ENCODE measurements around the gene RDH13. TPM values are rescaled to one million over a fixed set of nuclear protein-coding genes. Genes with fewer than 3 reads are reported as not detected.

The RDH13 gene
- total RNA-seq, 4 donors from 2014 or later: 28.4 to 125 (median 61.7) TPM

DNA sequence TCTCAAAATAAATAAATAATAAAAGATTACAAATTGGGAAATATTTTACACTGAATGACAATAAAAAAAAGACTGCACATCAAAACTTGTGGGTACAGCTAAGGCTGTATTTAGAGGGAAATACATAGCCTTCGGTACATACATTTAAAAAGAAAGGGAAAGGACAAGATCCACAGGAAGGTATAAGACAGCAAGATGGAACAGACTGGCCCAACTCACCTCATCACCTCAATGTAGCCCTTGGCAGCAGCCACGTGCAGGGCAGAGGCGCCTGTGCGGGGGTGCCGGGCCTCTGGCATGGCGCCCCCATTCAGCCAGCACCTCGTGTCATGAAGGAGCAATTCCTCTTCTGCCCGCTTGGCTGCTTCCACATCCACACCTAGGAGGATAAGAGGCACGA is 40.2 kb upstream of the RDH13 start:
- peaks cover 0 to 18% (median 7%) of the 10 kb centered on the region in 4 donors for H3K36me3 ChIP-seq

DNA sequence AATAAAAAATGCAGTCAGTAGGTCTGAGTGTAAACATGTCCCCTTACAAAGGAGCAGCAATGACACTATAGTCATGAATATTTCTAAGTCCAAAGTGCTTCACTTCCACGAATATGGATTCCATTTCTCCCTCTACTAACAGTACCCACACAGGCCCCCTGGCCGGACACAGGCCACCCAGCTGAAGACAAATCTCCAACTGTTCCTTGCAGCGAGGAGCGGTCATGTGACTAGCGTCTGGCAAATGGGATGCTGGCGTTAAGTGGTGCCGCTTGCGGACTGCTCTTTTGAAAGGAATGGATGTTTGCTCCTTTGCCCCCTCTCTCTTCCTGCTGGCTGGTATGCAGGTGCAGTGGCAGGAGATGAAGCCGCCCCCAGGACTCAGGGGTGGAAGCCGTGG is 38.3 kb upstream of the RDH13 start:
- no peak overlapping the region for H3K27ac ChIP-seq
- H3K9me3 ChIP-seq: no peaks in the 10 kb centered on the region
- no peak for DNase-seq
- intact Hi-C loops (cut with DNase I; ENCODE audit: low total_unique reads) (no loop called here), in situ Hi-C loops (cut with MboI; ENCODE audit: low pct_ligation_motif_present in 1 of 4, low pct_unique_long_range_greater_than_20kb in 1 of 4, low sequenced_read_pairs in 3 of 4) (no loop called here)
- no peaks in the 10 kb centered on the region for H3K4me1 ChIP-seq
- no peak overlapping the region for H3K4me3 ChIP-seq
- TF ChIP-seq POLR2A (IDR thresholded peaks at IDR 0.05) (no peak), EP300 (IDR thresholded peaks at IDR 0.05; ENCODE audit: low read depth) (no peak), POLR2AphosphoS5 (IDR thresholded peaks at IDR 0.05) (no peak)
- TF ChIP-seq, protein P1, sequence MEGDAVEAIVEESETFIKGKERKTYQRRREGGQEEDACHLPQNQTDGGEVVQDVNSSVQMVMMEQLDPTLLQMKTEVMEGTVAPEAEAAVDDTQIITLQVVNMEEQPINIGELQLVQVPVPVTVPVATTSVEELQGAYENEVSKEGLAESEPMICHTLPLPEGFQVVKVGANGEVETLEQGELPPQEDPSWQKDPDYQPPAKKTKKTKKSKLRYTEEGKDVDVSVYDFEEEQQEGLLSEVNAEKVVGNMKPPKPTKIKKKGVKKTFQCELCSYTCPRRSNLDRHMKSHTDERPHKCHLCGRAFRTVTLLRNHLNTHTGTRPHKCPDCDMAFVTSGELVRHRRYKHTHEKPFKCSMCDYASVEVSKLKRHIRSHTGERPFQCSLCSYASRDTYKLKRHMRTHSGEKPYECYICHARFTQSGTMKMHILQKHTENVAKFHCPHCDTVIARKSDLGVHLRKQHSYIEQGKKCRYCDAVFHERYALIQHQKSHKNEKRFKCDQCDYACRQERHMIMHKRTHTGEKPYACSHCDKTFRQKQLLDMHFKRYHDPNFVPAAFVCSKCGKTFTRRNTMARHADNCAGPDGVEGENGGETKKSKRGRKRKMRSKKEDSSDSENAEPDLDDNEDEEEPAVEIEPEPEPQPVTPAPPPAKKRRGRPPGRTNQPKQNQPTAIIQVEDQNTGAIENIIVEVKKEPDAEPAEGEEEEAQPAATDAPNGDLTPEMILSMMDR (IDR thresholded peaks at IDR 0.05): no peak
- no peaks in the 10 kb centered on the region for H3K27me3 ChIP-seq
- WGBS, 2 donors (ENCODE audit: low coverage in 1 of 2): 86 to 93% methylated on average over 6 to 10 of the region's 10 CpGs
- peaks cover 0 to 18% (median 7%) of the 10 kb centered on the region in 4 donors for H3K36me3 ChIP-seq

More for the DNA sequence above, 40.2 kb upstream of the RDH13 start:
- no peak overlapping the region for H3K4me3 ChIP-seq
- intact Hi-C loops (cut with DNase I; ENCODE audit: low total_unique reads): no loop called here
- no peak for DNase-seq
- H3K27me3 ChIP-seq: no peaks in the 10 kb centered on the region
- in situ Hi-C loops (cut with MboI; ENCODE audit: low pct_ligation_motif_present in 1 of 4, low pct_unique_long_range_greater_than_20kb in 1 of 4, low sequenced_read_pairs in 3 of 4): no loop called here
- H3K4me1 ChIP-seq: no peaks in the 10 kb centered on the region
- no peak overlapping the region for H3K27ac ChIP-seq
- 97 to 100% methylated on average over 3 to 9 of the region's 9 CpGs for WGBS, 2 donors (ENCODE audit: low coverage in 1 of 2)
- TF ChIP-seq POLR2AphosphoS5 (IDR thresholded peaks at IDR 0.05) (no peak), EP300 (IDR thresholded peaks at IDR 0.05; ENCODE audit: low read depth) (no peak), POLR2A (IDR thresholded peaks at IDR 0.05) (no peak)
- TF ChIP-seq, protein P1 (IDR thresholded peaks at IDR 0.05): no peak
- no peaks in the 10 kb centered on the region for H3K9me3 ChIP-seq

DNA sequence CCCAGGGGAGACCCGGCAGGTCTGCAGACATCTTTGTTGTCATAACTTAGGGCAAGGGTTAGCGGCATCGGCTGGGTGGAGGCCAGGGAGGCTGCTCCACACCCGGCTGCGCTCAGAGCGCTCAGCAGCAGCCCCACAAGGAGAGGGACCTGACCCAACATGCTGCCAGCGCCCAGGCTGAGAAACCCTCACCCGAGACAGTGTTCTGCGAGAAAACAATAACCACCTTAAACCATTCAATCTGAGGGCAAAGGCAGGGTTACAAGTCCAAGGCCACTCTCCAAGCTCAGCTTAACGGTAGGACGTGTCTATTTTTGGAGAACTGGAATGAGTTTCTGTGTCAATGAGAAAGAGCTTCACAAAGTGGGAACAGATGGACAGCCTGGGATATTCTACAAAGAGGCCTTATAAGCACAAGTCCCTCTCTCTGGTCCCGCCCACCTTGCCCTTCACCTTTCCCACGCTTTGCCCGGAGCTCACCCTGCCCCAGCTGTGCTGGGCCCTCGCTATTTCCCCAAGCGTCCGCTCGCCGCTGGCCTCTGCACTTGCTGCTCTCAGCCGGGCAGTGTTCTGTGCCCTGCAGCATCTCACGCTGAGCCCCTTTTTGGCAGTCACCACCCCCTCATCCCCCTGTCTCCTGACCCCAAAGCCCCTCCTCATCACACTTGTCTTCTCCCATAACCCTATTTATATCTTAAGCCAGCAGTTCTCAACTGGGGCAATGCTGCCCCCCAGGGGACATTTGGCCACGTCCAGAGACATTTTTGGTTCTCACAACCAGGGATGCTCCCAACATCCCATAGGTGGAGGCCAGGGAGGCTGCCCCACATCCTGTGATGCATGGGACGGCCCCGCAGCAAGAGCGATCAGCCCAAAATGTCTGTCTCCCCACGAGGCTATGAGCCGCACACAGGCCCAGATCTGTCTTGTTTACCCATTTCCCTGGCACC is 36.9 kb upstream of the RDH13 start:
- WGBS, 2 donors (ENCODE audit: low coverage in 1 of 2): 84 to 96% methylated on average over 5 to 27 of the region's 27 CpGs
- in situ Hi-C loops (cut with MboI; ENCODE audit: low pct_ligation_motif_present in 1 of 4, low pct_unique_long_range_greater_than_20kb in 1 of 4, low sequenced_read_pairs in 3 of 4): no loop called here

More for the DNA sequence above, 36.9 kb upstream of the RDH13 start:
- no peaks in the 10 kb centered on the region for H3K4me1 ChIP-seq
- no peak overlapping the region for H3K4me3 ChIP-seq
- no peaks in the 10 kb centered on the region for H3K9me3 ChIP-seq
- intact Hi-C loops (cut with DNase I; ENCODE audit: low total_unique reads): no loop called here
- H3K36me3 ChIP-seq: peaks cover 0 to 22% (median 11%) of the 10 kb centered on the region in 4 donors
- no peak for DNase-seq
- TF ChIP-seq EP300 (IDR thresholded peaks at IDR 0.05; ENCODE audit: low read depth) (no peak), POLR2AphosphoS5 (IDR thresholded peaks at IDR 0.05) (no peak), POLR2A (IDR thresholded peaks at IDR 0.05) (no peak)
- TF ChIP-seq, protein P1 (IDR thresholded peaks at IDR 0.05): no peak
- H3K27ac ChIP-seq: no peak overlapping the region
- no peaks in the 10 kb centered on the region for H3K27me3 ChIP-seq
